ENCODE data around the gene SLC9A9. TPM values are rescaled to one million over a fixed set of nuclear protein-coding genes. Genes with fewer than 3 reads are reported as not detected.
A peak's percentile ranks its signal among the peaks of the same experiment; 100 is the strongest.

SLC9A9 gene
- total RNA-seq, 1 donor from 2014 or later, result 3.5 TPM

- TF ChIP-seq CTCF (IDR thresholded peaks at IDR 0.05), result no peak
- Mint-ChIP-seq H3K27ac (ENCODE audit: unreplicated experiment) (no peak overlapping the region), H3K9me3 (ENCODE audit: unreplicated experiment) (peaks cover 3% of the 10 kb centered on the region), H3K4me1 (ENCODE audit: unreplicated experiment) (peaks cover 13% of the 10 kb centered on the region), H3K4me3 (ENCODE audit: unreplicated experiment) (no peak overlapping the region), H3K36me3 (ENCODE audit: unreplicated experiment) (no peaks in the 10 kb centered on the region), H3K27me3 (ENCODE audit: unreplicated experiment) (no peaks in the 10 kb centered on the region)
- no peak for DNase-seq (ENCODE audit: extremely low spot score, unreplicated experiment)
These were observed 420.6 kb downstream of the SLC9A9 start for GRCh38 chr3:143427631-143428030.

- DNase-seq (ENCODE audit: extremely low spot score, unreplicated experiment), result no peak
- Mint-ChIP-seq H3K4me3 (ENCODE audit: unreplicated experiment) (no peak overlapping the region), H3K27ac (ENCODE audit: unreplicated experiment) (no peak overlapping the region), H3K9me3 (ENCODE audit: unreplicated experiment) (peaks cover 3% of the 10 kb centered on the region), H3K36me3 (ENCODE audit: unreplicated experiment) (no peaks in the 10 kb centered on the region), H3K27me3 (ENCODE audit: unreplicated experiment) (no peaks in the 10 kb centered on the region), H3K4me1 (ENCODE audit: unreplicated experiment) (peaks cover 26% of the 10 kb centered on the region)
- no peak for TF ChIP-seq CTCF (IDR thresholded peaks at IDR 0.05)
These were observed 423.4 kb downstream of the SLC9A9 start for GRCh38 chr3:143424874-143425273.

- Mint-ChIP-seq H3K36me3 (ENCODE audit: unreplicated experiment) (no peaks in the 10 kb centered on the region), H3K9me3 (ENCODE audit: unreplicated experiment) (peaks cover 3% of the 10 kb centered on the region), H3K27me3 (ENCODE audit: unreplicated experiment) (no peaks in the 10 kb centered on the region), H3K4me3 (ENCODE audit: unreplicated experiment) (no peak overlapping the region), H3K4me1 (ENCODE audit: unreplicated experiment) (peaks cover 16% of the 10 kb centered on the region), H3K27ac (ENCODE audit: unreplicated experiment) (peak overlapping the region; percentile 9)
- no peak for DNase-seq (ENCODE audit: extremely low spot score, unreplicated experiment)
- TF ChIP-seq CTCF (IDR thresholded peaks at IDR 0.05), result no peak
These were observed 426.7 kb downstream of the SLC9A9 start for GRCh38 chr3:143421556-143421955.

- Mint-ChIP-seq H3K27ac (ENCODE audit: unreplicated experiment) (no peak overlapping the region), H3K36me3 (ENCODE audit: unreplicated experiment) (no peaks in the 10 kb centered on the region), H3K27me3 (ENCODE audit: unreplicated experiment) (no peaks in the 10 kb centered on the region), H3K9me3 (ENCODE audit: unreplicated experiment) (peaks cover 8% of the 10 kb centered on the region), H3K4me3 (ENCODE audit: unreplicated experiment) (no peak overlapping the region), H3K4me1 (ENCODE audit: unreplicated experiment) (peaks cover 16% of the 10 kb centered on the region)
- no peak for TF ChIP-seq CTCF (IDR thresholded peaks at IDR 0.05)
- no peak for DNase-seq (ENCODE audit: extremely low spot score, unreplicated experiment)
These were observed 428.7 kb downstream of the SLC9A9 start for GRCh38 chr3:143419611-143420010.

- Mint-ChIP-seq H3K27me3 (ENCODE audit: unreplicated experiment) (no peaks in the 10 kb centered on the region), H3K4me1 (ENCODE audit: unreplicated experiment) (peaks cover 14% of the 10 kb centered on the region), H3K9me3 (ENCODE audit: unreplicated experiment) (peaks cover 8% of the 10 kb centered on the region), H3K27ac (ENCODE audit: unreplicated experiment) (no peak overlapping the region), H3K36me3 (ENCODE audit: unreplicated experiment) (no peaks in the 10 kb centered on the region), H3K4me3 (ENCODE audit: unreplicated experiment) (no peak overlapping the region)
- TF ChIP-seq CTCF (IDR thresholded peaks at IDR 0.05), result no peak
- DNase-seq (ENCODE audit: extremely low spot score, unreplicated experiment), result no peak
These were observed 429.9 kb downstream of the SLC9A9 start for GRCh38 chr3:143418391-143418790.

Data from osteocyte (in vitro differentiated cells).